Neuronal stem cell (in vitro differentiated cells): Measurements from ENCODE around the gene MYH14.

Experiments
- DNase-seq: peaks from one replicate; pipeline ENCODE4 v3.0.0-alpha.2; 2013; ENCODE audit warnings: low spot score
- H2AFZ ChIP-seq: one replicate; pipeline ENCODE4 v1.6.1; 2013; ENCODE audit warnings: mild to moderate bottlenecking, low read length, inconsistent platforms
- H2AK5ac ChIP-seq: 2 replicates; pipeline ENCODE4 v1.6.1; 2013; ENCODE audit warnings: low read depth, mild to moderate bottlenecking, inconsistent platforms, low read length, moderate library complexity, mixed read lengths
- H2BK120ac ChIP-seq: 2 replicates; pipeline ENCODE4 v1.6.1; 2013; ENCODE audit warnings: low read depth, mild to moderate bottlenecking, inconsistent platforms, low read length, moderate library complexity, mixed read lengths
- H2BK12ac ChIP-seq: one replicate; pipeline ENCODE4 v1.6.1; 2013; ENCODE audit warnings: low read length, inconsistent platforms
- H2BK15ac ChIP-seq: 2 replicates; pipeline ENCODE4 v1.6.1; 2013; ENCODE audit warnings: mild to moderate bottlenecking, low read length, inconsistent platforms, mixed read lengths
- H2BK5ac ChIP-seq: one replicate; pipeline ENCODE4 v1.6.1; 2013; ENCODE audit warnings: inconsistent platforms, mild to moderate bottlenecking, low read length, moderate library complexity
- H3K14ac ChIP-seq: one replicate; pipeline ENCODE4 v1.6.1; 2013; ENCODE audit warnings: low read length, inconsistent platforms
- H3K18ac ChIP-seq: 2 replicates; pipeline ENCODE4 v1.6.1; 2013; ENCODE audit warnings: low read length, inconsistent platforms
- H3K23ac ChIP-seq: 2 replicates; pipeline ENCODE4 v1.6.1; 2013; ENCODE audit warnings: low read depth, mild to moderate bottlenecking, mixed read lengths, low read length, inconsistent platforms; ENCODE audit not compliant: poor library complexity
- H3K27ac ChIP-seq: replicated peaks from 3 replicates; pipeline ENCODE4 v1.5.1; 2013; ENCODE audit warnings: low read length, inconsistent platforms
- H3K27me3 ChIP-seq, 3 experiments: 2 replicates each; pipeline ENCODE4 v1.6.1; 2013; ENCODE audit warnings: low read length in 3 of 3, mild to moderate bottlenecking in 2 of 3, inconsistent platforms in 1 of 3, low read depth in 1 of 3, mixed read lengths in 1 of 3, moderate library complexity in 1 of 3; ENCODE audit not compliant: control insufficient read depth in 3 of 3, insufficient read depth in 3 of 3
- H3K36me3 ChIP-seq, 2 donors: replicated peaks in 1 of 2; 2 replicates each; pipeline ENCODE4 v1.6.1; 2013; ENCODE audit warnings: low read length in 2 of 2; ENCODE audit not compliant: control insufficient read depth in 2 of 2, insufficient read depth in 2 of 2
- H3K4ac ChIP-seq: 2 replicates; pipeline ENCODE4 v1.6.1; 2013; ENCODE audit warnings: inconsistent platforms, mild to moderate bottlenecking, low read length, moderate library complexity
- H3K4me1 ChIP-seq, 2 donors: 1 replicate in 1 of 2; 2 replicates in 1 of 2; pipeline ENCODE4 v1.6.1; 2013; ENCODE audit warnings: low read length in 2 of 2, low read depth in 1 of 2; ENCODE audit not compliant: control insufficient read depth in 2 of 2, insufficient read depth in 1 of 2
- H3K4me2 ChIP-seq: one replicate; pipeline ENCODE4 v1.6.1; 2013; ENCODE audit warnings: mild to moderate bottlenecking, low read length, inconsistent platforms; ENCODE audit not compliant: insufficient read depth, poor library complexity, severe bottlenecking
- H3K4me3 ChIP-seq, 2 donors: 2 replicates each; pipeline ENCODE4 v1.5.1; 2013; ENCODE audit warnings: low read length in 2 of 2, mild to moderate bottlenecking in 2 of 2, inconsistent platforms in 1 of 2, moderate library complexity in 1 of 2
- H3K79me1 ChIP-seq: one replicate; pipeline ENCODE4 v1.6.1; 2013; ENCODE audit warnings: low read depth, mild to moderate bottlenecking, inconsistent platforms, low read length, moderate library complexity
- H3K9ac ChIP-seq: one replicate; pipeline ENCODE4 v1.6.1; 2013; ENCODE audit warnings: mild to moderate bottlenecking, low read depth, low read length, inconsistent platforms; ENCODE audit not compliant: poor library complexity
- H3K9me3 ChIP-seq, 2 donors: replicated peaks in 1 of 2; 2 replicates each; pipeline versions ENCODE3 to v1.6.1; 2013; ENCODE audit warnings: low read length in 2 of 2, mild to moderate bottlenecking in 2 of 2, inconsistent platforms in 1 of 2, low read depth in 1 of 2, mixed read lengths in 1 of 2, moderate library complexity in 1 of 2; ENCODE audit not compliant: control insufficient read depth in 2 of 2, insufficient read depth in 1 of 2
- H4K8ac ChIP-seq: one replicate; pipeline ENCODE4 v1.6.1; 2013; ENCODE audit warnings: low read depth, mild to moderate bottlenecking, inconsistent platforms, low read length, moderate library complexity
- H4K91ac ChIP-seq: one replicate; pipeline ENCODE4 v1.6.1; 2013; ENCODE audit warnings: low read length, low read depth, mild to moderate bottlenecking, inconsistent platforms; ENCODE audit not compliant: poor library complexity
- WGBS, 2 donors: extraction: QIAGEN DNeasy Blood & Tissue Kit; methylation state at CpG; one replicate each; pipeline ENCODE4 v1.1.7; 2013; ENCODE audit warnings: missing lambda C conversion rate in 2 of 2, mixed read lengths in 1 of 2; ENCODE audit not compliant: insufficient read length in 2 of 2, insufficient replicate concordance in 1 of 2; ENCODE audit errors: extremely low coverage in 2 of 2; 5-methylcytosine and 5-hydroxymethylcytosine counted together

MYH14 gene

GRCh38 chr19:50222691-50223438 lies 19.4 kb downstream of the MYH14 start:
- Histone ChIP-seq H2BK12ac (no peak overlapping the region), H3K27me3 (no peaks in the 10 kb centered on the region), H2AK5ac (no peak overlapping the region), H4K91ac (no peak overlapping the region), H3K36me3 (peaks cover 0 to 6% of the 10 kb centered on the region in 2 donors), H3K79me1 (no peaks in the 10 kb centered on the region), H3K14ac (no peak overlapping the region), H3K4me1 (no peaks in the 10 kb centered on the region), H3K27ac (no peak overlapping the region), H2BK15ac (no peak overlapping the region), H3K4ac (no peak overlapping the region), H3K4me3 (no peak overlapping the region), H3K18ac (no peak overlapping the region), H2BK120ac (no peak overlapping the region), H3K23ac (no peak overlapping the region), H3K9me3 (peaks cover 0 to 9% of the 10 kb centered on the region in 2 donors), H2AFZ (no peak overlapping the region), H3K9ac (no peak overlapping the region), H2BK5ac (no peak overlapping the region), H3K4me2 (no peak overlapping the region), H4K8ac (no peak overlapping the region)
- no CpG with 5 or more reads among the region's 19 CpGs for WGBS, 2 donors
- DNase-seq: no peak

DNA sequence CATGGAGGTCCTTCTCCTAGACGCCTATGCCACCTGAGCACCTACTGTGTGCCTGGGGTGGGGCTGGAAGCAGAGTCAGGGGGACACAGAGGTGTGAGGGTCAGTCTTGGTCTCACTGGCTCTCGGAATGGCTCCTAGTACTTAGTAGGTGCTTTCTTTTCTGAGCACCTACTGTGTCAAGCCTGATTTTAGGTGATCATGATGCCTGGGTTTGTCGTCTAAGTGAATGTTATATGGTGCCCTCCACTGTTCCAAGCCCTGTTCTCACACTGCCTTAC lies 20.0 kb downstream of the MYH14 start:
- Histone ChIP-seq H2BK5ac (no peak overlapping the region), H2BK12ac (no peak overlapping the region), H3K27me3 (no peaks in the 10 kb centered on the region), H3K4me2 (no peak overlapping the region), H3K9me3 (peaks cover 0 to 9% of the 10 kb centered on the region in 2 donors), H4K91ac (no peak overlapping the region), H3K14ac (no peak overlapping the region), H3K4me3 (no peak overlapping the region), H2AK5ac (no peak overlapping the region), H3K18ac (no peak overlapping the region), H3K9ac (no peak overlapping the region), H3K4ac (no peak overlapping the region), H3K79me1 (no peaks in the 10 kb centered on the region), H3K36me3 (peaks cover 0 to 6% of the 10 kb centered on the region in 2 donors), H3K23ac (no peak overlapping the region), H2AFZ (no peak overlapping the region), H2BK15ac (no peak overlapping the region), H4K8ac (no peak overlapping the region), H3K4me1 (no peaks in the 10 kb centered on the region), H2BK120ac (no peak overlapping the region), H3K27ac (no peak overlapping the region)
- no CpG with 5 or more reads among the region's 3 CpGs for WGBS, 2 donors
- DNase-seq: no peak

DNA sequence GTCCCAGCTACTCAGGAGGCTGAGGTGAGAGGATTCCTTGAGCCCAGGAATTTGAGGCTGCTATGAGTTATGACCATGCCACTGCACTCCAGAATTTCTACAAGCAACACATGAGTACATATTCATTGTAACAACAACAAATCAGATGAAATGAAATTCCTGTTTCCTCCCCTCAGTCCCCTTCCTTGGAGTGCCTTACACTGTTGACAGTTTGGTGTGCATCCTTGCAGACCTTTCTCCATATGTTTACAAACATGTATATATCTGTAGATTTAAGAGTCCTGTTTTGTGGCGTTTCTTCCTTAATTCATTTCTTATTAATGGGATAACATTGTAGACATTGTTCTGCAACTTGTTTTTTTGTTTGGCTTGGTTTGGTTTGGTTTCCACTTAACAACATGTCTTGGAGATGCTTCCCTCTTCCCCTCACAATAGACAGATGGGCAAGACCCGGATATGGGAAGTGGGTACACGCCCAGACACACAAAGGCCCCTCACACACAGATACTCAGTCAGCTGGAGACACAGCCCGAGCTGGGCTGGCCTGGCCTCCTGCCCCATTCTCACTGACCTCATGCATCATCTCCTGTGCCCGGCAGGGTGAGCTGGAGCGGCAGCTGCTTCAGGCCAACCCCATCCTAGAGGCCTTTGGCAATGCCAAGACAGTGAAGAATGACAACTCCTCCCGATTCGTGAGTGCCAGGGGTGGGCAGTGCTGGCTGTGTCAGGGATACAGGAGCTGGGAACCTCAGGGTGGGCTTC lies 21.7 kb downstream of the MYH14 start:
- no peak overlapping the region for H3K4me2 ChIP-seq
- H3K9me3 ChIP-seq: peaks cover 0 to 7% of the 10 kb centered on the region in 2 donors
- no peak overlapping the region for H3K9ac ChIP-seq
- H3K14ac ChIP-seq: no peak overlapping the region
- H3K4me1 ChIP-seq: no peaks in the 10 kb centered on the region
- H3K18ac ChIP-seq: peak overlapping the region; percentile 80
- no peak overlapping the region for H4K91ac ChIP-seq
- no peak overlapping the region for H3K27ac ChIP-seq
- H3K36me3 ChIP-seq: peaks cover 0 to 6% of the 10 kb centered on the region in 2 donors
- H2AK5ac ChIP-seq: peak overlapping the region; percentile 68
- WGBS, 2 donors: no CpG with 5 or more reads among the region's 8 CpGs
- no peak overlapping the region for H2BK12ac ChIP-seq
- H2BK15ac ChIP-seq: no peak overlapping the region
- H3K23ac ChIP-seq: no peak overlapping the region
- no peak overlapping the region for H2BK5ac ChIP-seq
- H2AFZ ChIP-seq: no peak overlapping the region
- no peak overlapping the region for H2BK120ac ChIP-seq
- no peak overlapping the region for H4K8ac ChIP-seq
- no peaks in the 10 kb centered on the region for H3K79me1 ChIP-seq
- DNase-seq: no peak
- H3K27me3 ChIP-seq: peaks cover 0 to 3% (median 0%) of the 10 kb centered on the region in 3 experiments
- peak overlapping the region in 1 of 2 donors; percentile 1 for H3K4me3 ChIP-seq
- H3K4ac ChIP-seq: no peak overlapping the region

DNA sequence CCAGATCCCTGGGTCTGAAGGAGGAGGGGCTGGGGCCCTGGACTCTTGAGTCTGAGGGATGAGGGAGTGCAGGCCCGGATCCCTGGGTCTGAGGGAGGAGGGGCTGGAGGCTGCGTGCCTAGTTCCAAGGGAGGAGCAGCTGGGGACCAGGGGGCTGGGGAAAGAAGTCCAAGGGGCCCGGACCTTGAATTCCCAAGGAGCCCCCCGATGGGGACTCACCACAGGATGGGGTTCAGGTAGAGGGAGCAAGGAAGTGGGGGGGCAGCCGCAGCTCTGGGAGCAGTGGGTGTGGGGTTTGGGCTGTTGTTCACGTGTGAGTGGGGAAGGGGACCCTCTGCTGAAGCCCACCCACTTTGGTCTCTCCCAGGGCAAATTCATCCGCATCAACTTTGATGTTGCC lies 23.1 kb downstream of the MYH14 start:
- Histone ChIP-seq H2BK12ac (no peak overlapping the region), H3K14ac (no peak overlapping the region), H3K79me1 (no peaks in the 10 kb centered on the region), H3K27me3 (peaks cover 0 to 3% (median 0%) of the 10 kb centered on the region in 3 experiments), H3K36me3 (peaks cover 0 to 6% of the 10 kb centered on the region in 2 donors), H3K9ac (peak overlapping the region; percentile 70), H4K8ac (no peak overlapping the region), H2AFZ (no peak overlapping the region), H2AK5ac (peak overlapping the region; percentile 75), H2BK15ac (no peak overlapping the region), H3K18ac (peak overlapping the region; percentile 80), H3K4ac (no peak overlapping the region), H3K4me1 (peaks cover 0 to 2% of the 10 kb centered on the region in 2 donors), H2BK120ac (no peak overlapping the region), H3K27ac (no peak overlapping the region), H3K4me2 (no peak overlapping the region), H3K4me3 (no peak overlapping the region), H3K23ac (no peak overlapping the region), H2BK5ac (peak overlapping the region; percentile 6), H3K9me3 (peaks cover 0 to 7% of the 10 kb centered on the region in 2 donors), H4K91ac (no peak overlapping the region)
- DNase-seq: no peak
- WGBS, 2 donors: no CpG with 5 or more reads among the region's 7 CpGs
